HepG2 (cell line): ENCODE data around the gene SSPN.

Source experiments
- ATF1 ChIP-seq: IDR thresholded peaks from 2 replicates; pipeline ENCODE4 v1.6.1; 2016; ENCODE audit warnings: mild to moderate bottlenecking, control low read depth
- CBFB ChIP-seq: sonication (generic); formaldehyde crosslinking; IDR thresholded peaks from 2 replicates; pipeline ENCODE4 v1.4.0; 2020; ENCODE audit warnings: missing genetic modification reagents
- PRDM10 ChIP-seq: sonication (generic); formaldehyde crosslinking; IDR thresholded peaks from 2 replicates; pipeline ENCODE4 v1.4.0; 2020; ENCODE audit warnings: low read depth, missing genetic modification reagents
- ZBTB2 ChIP-seq: sonication (generic); formaldehyde crosslinking; IDR thresholded peaks from 2 replicates; pipeline ENCODE4 v1.8.0; 2022; ENCODE audit warnings: low read depth, missing genetic modification reagents
- TF ChIP-seq, protein P1 (sequence below): sonication (generic); formaldehyde crosslinking; IDR thresholded peaks from 2 replicates; pipeline ENCODE4 v1.4.0; 2020; ENCODE audit warnings: mild to moderate bottlenecking, missing genetic modification reagents

DNA sequence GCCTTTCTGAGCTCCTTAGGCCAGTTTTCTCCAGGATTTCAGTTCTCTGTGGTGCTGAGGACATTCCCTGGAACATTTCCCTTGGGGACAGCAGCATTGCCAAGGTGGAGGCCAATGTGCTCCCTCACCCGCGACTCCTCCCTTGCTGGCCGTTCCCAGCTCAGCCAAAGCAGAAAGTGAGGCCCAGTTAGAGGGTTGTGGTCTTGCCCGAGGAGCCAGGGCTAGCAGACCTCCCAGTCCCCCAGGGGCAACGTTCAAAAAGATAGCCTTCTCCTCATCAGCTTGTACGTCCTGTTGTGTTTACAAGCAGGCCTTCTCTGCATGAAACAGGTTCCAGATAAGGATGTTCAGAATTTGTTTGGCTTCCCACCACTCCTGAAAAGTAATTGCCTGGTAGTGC is 78.4 kb downstream of the SSPN start:
- TF ChIP-seq, protein P1, sequence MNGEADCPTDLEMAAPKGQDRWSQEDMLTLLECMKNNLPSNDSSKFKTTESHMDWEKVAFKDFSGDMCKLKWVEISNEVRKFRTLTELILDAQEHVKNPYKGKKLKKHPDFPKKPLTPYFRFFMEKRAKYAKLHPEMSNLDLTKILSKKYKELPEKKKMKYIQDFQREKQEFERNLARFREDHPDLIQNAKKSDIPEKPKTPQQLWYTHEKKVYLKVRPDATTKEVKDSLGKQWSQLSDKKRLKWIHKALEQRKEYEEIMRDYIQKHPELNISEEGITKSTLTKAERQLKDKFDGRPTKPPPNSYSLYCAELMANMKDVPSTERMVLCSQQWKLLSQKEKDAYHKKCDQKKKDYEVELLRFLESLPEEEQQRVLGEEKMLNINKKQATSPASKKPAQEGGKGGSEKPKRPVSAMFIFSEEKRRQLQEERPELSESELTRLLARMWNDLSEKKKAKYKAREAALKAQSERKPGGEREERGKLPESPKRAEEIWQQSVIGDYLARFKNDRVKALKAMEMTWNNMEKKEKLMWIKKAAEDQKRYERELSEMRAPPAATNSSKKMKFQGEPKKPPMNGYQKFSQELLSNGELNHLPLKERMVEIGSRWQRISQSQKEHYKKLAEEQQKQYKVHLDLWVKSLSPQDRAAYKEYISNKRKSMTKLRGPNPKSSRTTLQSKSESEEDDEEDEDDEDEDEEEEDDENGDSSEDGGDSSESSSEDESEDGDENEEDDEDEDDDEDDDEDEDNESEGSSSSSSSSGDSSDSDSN (CRISPR knock-in tag): no peak
- TF ChIP-seq PRDM10 (CRISPR knock-in tag) (no peak), ZBTB2 (no peak), ATF1 (CRISPR knock-in tag) (no peak), CBFB (CRISPR knock-in tag) (no peak)
